HG02642 (cell line): ENCODE data around the gene TPSAB1.
"Not testable (repeated sequence)": the region's sequence is repeated elsewhere in the genome, so short reads cannot be mapped to it uniquely, and the experiment has no call there.

Experiments used
- ATAC-seq: cut with Tn5 transposase; IDR thresholded peaks from one replicate; pipeline ENCODE4 v1.9.1; 2021; ENCODE audit warnings: mild to moderate bottlenecking; ENCODE audit not compliant: unreplicated experiment, poor library complexity

The TPSAB1 gene

DNA sequence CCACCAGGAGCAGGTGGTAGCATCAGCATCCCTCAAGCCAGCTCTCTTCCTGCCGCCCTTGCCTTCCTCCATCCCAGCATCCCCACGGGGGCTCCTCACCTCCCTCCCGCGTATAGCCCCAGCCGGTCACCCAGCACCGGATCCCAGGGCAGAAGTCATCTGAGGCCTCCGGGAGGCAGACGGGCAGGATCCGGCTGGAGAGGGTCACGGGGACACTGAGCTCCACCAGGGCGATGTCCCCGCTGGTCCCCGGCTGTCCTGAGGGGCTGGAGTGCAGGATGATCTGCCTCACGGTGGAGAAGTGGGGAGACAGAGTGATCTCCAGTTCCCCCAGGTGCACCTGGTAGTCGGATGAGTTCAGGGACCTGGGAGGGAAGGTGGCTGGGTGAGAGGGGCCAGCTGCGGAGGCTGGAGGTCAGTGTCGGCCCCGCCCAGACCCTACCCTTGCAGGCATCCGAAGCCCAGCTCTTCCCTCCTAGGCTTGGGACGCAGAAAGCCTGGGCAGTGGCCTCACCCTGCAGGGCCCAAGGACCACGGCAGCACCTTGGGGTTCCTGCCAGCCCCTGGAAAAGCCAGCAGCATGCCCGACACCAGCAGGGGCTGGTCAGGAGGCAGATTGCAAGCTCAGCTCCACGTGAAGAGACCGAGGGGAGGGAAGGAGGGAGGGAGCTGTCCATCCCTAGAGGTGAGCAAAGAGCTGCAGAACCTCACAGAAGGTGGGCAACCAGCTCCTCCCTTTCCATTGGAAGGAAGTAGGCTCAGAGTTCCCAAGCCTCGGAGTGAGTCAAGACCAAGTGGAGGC lies 17.8 kb upstream of the TPSAB1 start:
- no peak for ATAC-seq

- no peak for ATAC-seq
Observed at GRCh38 chr16:1223355-1224214, 16.9 kb upstream of the TPSAB1 start.

- no peak for ATAC-seq
Observed at GRCh38 chr16:1224558-1224957, 15.9 kb upstream of the TPSAB1 start.

DNA sequence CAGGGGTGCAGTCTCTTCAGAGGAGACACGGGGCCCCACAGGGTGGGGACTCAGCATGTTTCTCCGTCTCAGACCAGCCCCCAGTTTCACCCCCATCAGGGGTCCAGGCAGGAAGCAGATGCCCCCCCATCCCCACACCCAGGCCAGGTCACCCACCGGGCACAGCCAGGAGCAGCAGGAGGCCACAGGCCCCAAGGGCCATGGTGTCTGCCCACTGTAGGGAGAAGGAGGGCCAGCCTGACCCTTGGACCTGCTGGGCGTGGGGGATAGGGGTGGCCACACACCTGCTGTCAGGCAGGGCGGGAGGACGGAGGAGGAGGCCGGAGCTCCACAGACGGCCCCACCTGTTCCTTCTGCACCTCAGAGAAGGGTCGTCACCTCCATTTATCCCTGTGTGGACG lies 15.5 kb upstream of the TPSAB1 start, which contains the start of gene TPSG1:
Gene TPSG1 (minus strand): TSS at position 218 of the 401 bp plus-strand sequence. CDS start 16 bp downstream, at position 202.
- no peak for ATAC-seq

- ATAC-seq, result not testable (repeated sequence)
Observed at GRCh38 chr16:1225728-1226311, 14.7 kb upstream of the TPSAB1 start.

GRCh38 chr16:1226692-1227091 lies 13.8 kb upstream of the TPSAB1 start:
- ATAC-seq, result not testable (repeated sequence)

DNA sequence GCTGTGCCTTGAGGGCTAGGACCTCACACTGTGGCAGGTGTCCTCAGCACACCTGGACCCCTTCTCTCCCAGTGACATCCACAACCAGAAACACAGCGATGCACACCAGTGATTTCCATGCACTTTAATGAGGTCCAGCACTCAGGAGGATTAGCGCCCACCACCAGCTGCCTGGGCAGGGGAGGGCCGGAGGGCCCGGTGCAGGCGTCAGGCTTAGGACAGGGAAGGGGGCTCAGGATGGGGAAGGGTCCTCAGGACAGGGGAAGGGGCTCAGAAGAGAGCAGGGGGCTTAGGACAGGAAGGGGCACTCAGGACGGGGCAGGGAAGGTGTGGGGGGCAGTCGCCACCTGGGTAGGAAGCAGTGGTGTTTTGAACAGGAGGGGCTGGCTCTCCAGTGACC lies 12.3 kb upstream of the TPSAB1 start:
- not testable (repeated sequence) for ATAC-seq

- ATAC-seq, result not testable (repeated sequence)
Observed at GRCh38 chr16:1229476-1229875, 11.0 kb upstream of the TPSAB1 start.

DNA sequence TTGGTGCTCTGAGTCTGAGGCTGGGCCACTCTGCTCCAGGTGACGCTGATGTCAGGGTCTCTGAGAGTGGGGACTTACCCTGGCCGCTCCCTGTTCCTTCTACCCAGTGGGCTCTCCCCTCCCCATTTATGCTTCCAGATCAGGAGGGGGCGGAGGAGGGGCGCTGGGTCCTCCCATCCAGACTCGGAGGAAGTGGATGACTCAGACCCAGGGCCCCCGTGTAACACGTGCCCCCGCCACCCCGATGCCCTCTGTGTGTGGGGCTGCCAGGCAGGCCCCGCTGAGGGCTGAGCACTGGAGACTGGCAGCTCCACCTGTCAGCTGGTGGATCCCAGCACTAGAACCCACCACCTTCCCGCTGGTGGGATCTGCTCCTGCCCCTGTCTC lies 10.4 kb upstream of the TPSAB1 start, which contains the start of gene TPSB2:
Gene TPSB2 (minus strand): TSS at position 101 of the 387 bp plus-strand sequence. CDS start 233 bp downstream, outside the sequence.
- ATAC-seq, result not testable (repeated sequence)

GRCh38 chr16:1230471-1231212 lies 9.9 kb upstream of the TPSAB1 start:
- ATAC-seq, result not testable (repeated sequence)

- ATAC-seq, result not testable (repeated sequence)
Observed at GRCh38 chr16:1231301-1231700, 9.2 kb upstream of the TPSAB1 start.

DNA sequence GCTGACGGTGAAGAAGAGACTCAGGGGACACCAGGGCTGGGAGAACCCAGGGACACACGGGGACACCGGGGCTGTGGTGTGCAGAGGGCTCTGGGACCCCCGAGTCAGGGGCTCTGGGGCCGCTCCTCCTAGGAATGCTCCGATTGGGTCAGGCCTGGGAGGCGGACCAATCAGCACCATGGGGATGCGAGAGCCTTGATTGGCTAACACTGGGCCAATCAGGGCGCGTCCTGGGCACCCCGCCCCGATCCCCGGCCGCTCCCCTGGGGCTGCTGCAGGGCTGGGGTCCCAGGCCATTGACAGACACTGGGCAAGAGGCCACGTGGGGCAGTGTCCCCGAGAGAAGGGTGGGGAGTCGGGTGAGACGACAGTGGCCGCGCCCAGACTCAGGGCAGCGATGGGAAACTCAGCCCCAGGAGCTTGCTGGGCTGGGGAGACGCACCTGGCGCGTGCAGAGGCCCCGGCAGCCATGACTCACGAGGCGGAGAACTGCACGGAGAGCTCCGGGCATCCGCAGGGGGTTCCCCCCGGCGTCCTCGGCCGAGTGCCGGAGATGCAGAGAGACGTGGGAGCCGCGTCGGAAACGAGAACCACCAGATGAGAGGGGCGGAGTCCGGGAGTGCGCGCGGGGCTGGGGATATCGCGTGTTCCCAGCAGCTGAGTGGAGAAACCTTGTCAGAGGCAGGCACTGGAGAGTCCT lies 8.3 kb upstream of the TPSAB1 start:
- ATAC-seq, result not testable (repeated sequence)

DNA sequence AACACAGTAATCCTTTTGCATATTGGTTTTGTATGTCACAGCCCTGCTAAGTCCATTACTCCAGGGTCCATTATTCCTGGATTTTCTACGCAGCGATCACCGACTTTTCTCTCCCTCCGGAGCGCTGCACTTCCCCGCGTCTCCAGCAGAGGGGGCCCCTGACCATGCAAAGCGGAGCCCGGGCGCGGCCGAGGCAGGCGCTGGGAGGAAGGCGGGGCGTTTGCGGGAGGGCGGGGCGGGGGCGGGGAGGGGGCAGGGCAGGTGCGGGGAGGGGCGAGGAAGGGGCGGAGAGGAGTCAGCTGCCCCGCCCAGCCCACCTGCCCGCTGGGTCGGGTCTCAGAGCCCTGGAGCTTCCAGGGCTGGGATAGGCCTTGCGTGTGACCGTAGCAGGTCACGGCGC lies 3.8 kb upstream of the TPSAB1 start:
- not testable (repeated sequence) for ATAC-seq

GRCh38 chr16:1237990-1238389 lies 2.5 kb upstream of the TPSAB1 start:
- ATAC-seq, result no peak

GRCh38 chr16:1238909-1239308 lies 1.6 kb upstream of the TPSAB1 start:
- not testable (repeated sequence) for ATAC-seq

- ATAC-seq, result not testable (repeated sequence)
Observed at GRCh38 chr16:1239575-1239974, 930 bp upstream of the TPSAB1 start.

DNA sequence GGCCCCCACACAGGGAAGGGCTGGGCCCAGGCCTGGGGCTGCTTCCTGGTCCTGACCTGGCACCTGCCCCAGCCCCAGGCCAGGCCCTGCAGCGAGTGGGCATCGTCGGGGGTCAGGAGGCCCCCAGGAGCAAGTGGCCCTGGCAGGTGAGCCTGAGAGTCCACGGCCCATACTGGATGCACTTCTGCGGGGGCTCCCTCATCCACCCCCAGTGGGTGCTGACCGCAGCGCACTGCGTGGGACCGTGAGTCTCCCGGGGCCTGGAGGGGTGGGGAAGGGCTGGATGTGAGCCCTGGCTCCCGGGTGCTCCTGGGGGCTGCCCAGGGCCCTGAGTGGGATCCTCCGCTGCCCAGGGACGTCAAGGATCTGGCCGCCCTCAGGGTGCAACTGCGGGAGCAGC lies 576 bp downstream of the TPSAB1 start:
- not testable (repeated sequence) for ATAC-seq

- not testable (repeated sequence) for ATAC-seq
Observed at GRCh38 chr16:1243363-1243762, 2.9 kb downstream of the TPSAB1 start.
